ENCODE data around the gene NRSN2.
A peak's percentile ranks its signal among the peaks of the same experiment; 100 is the strongest.

The NRSN2 gene

DNA sequence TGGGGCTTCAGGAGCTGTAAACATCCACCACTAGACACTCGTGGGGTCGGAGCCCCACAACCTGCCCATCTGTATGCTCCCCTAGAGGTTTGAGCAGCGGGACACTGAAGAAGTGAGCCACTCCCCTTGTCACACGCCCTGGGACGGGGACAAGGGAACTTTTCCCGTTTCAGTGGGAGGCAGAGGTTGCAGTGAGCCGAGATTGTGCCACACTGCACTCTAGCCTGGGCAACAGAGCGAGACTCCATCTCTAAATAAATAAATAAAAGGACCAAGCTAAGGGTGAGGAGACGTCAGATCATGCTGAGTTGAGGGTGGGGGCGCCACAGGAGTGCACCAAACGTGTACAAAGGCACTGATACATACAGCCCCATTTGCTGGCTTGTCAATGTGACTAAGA is 41.2 kb upstream of the NRSN2 start:
- peaks cover 1% of the 10 kb centered on the region for H3K36me3 ChIP-seq (ENCODE audit: control insufficient read depth, insufficient read depth, low read length)
- no peak overlapping the region for H3K4me3 ChIP-seq (replicated peaks; ENCODE audit: low read depth, low read length)
- no peaks in the 10 kb centered on the region for H3K27me3 ChIP-seq (replicated peaks; ENCODE audit: control insufficient read depth, insufficient read depth, low read length)
- no peak for DNase-seq (ENCODE audit: extremely low read depth, insufficient read length)
- TF ChIP-seq, protein P1, sequence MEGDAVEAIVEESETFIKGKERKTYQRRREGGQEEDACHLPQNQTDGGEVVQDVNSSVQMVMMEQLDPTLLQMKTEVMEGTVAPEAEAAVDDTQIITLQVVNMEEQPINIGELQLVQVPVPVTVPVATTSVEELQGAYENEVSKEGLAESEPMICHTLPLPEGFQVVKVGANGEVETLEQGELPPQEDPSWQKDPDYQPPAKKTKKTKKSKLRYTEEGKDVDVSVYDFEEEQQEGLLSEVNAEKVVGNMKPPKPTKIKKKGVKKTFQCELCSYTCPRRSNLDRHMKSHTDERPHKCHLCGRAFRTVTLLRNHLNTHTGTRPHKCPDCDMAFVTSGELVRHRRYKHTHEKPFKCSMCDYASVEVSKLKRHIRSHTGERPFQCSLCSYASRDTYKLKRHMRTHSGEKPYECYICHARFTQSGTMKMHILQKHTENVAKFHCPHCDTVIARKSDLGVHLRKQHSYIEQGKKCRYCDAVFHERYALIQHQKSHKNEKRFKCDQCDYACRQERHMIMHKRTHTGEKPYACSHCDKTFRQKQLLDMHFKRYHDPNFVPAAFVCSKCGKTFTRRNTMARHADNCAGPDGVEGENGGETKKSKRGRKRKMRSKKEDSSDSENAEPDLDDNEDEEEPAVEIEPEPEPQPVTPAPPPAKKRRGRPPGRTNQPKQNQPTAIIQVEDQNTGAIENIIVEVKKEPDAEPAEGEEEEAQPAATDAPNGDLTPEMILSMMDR (IDR thresholded peaks at IDR 0.05; ENCODE audit: insufficient read depth, low read length, poor library complexity, severe bottlenecking), result no peak

DNA sequence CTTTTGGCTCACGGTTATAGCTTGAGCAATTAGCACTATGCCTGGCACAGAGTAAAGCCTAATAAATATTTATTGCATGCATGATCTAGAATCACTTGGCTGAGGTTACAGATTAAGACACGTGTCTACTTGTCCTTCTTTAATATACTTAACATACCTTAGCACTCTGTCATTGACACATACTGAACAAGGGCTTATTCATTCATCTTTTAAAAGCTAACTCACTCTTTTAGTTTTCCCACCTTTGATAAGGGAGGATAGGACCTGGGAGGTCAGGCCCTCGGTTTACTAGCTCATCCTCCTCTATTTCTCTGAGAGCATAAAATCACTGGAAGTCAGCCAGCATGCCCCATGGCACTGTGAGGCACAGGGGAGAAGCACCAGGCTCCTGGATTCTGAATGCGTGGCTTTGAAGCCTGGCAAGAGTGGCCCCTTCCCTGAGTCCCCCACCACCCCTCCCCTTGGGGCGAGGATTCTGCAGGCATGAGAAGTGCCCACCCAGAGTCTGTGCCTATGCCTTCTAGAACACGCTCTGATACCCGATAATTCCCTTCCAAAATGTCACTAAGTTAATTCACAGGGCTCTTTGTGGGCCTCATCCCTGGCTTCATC is 38.4 kb upstream of the NRSN2 start:
- no peak for DNase-seq (ENCODE audit: extremely low read depth, insufficient read length)
- Histone ChIP-seq H3K27me3 (replicated peaks; ENCODE audit: control insufficient read depth, insufficient read depth, low read length) (no peaks in the 10 kb centered on the region), H3K4me3 (replicated peaks; ENCODE audit: low read depth, low read length) (no peak overlapping the region), H3K36me3 (ENCODE audit: control insufficient read depth, insufficient read depth, low read length) (no peaks in the 10 kb centered on the region)
- TF ChIP-seq, protein P1 (IDR thresholded peaks at IDR 0.05; ENCODE audit: insufficient read depth, low read length, poor library complexity, severe bottlenecking), result no peak

DNA sequence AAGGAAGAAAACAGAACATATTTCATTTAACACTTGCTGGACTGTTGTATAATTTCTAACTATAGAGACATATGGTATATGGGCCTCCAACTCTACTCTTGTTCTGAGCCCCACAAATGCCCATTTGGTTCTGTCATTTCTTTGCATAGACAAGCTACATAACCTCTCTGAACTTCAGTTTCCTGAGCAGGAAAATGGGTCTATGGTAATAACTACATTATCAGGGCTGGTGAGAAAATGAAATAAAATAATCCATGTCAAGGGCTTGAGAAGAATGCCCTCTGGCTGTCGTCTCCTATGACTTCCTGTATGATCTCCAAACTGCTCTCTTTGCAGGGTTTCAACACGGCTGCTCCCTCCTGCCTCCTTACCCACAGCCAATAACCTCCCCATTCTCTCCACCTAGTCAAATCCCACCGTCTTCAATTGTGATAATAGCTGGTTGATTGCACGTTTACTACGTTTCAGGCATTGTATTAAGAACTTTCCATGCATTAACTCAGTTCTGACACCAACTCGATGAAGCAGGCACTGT is 37.5 kb upstream of the NRSN2 start:
- DNase-seq (ENCODE audit: extremely low read depth, insufficient read length), result no peak
- H3K4me3 ChIP-seq (replicated peaks; ENCODE audit: low read depth, low read length), result no peak overlapping the region

DNA sequence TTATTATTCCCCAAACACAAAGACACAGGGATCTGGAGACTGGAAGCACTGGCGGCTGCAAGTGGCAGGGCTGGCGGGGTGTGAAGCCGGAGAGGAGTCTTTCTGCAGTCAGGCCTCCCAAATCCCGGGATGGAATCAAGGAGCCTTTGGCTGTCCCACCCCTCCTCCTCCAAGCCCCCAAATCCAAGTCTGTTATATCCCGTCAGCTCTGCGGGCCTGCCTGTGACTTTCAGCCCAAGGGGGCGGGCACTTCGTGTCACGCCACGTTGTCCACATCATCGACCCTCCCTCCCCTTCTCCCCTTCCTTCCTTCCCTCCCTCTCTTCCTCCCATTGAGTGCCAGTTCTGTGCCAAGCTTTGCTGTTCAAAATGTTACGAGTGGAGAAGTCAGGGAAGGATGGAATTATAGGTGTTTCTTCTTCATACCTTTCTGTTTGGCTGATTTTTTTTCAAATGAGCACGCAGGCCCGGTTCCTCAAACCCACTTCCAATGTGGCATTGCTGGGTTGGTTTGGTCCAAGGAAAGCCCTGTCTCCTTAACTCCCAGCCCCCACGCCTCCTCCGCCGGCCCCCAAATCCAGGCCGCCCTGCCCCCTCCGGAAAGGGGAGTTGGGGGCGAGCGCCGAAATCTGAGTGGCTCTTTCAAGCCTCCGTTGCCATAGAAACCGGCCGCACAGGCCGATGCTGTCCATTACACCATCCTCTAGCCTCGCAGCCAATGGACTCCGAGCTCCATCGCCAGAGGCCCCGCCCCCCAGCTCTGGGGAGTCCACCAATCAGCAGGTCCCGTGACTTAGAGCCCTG is 36.9 kb upstream of the NRSN2 start:
- TF ChIP-seq, protein P1 (IDR thresholded peaks at IDR 0.05; ENCODE audit: insufficient read depth, low read length, poor library complexity, severe bottlenecking), result no peak
- Histone ChIP-seq H3K4me3 (replicated peaks; ENCODE audit: low read depth, low read length) (no peak overlapping the region; the same call in 1 of the 2 replicates), H3K27me3 (replicated peaks; ENCODE audit: control insufficient read depth, insufficient read depth, low read length) (no peaks in the 10 kb centered on the region), H3K36me3 (ENCODE audit: control insufficient read depth, insufficient read depth, low read length) (no peaks in the 10 kb centered on the region)
- peak; percentile 88 for DNase-seq (ENCODE audit: extremely low read depth, insufficient read length)

More for the DNA sequence above, 37.5 kb upstream of the NRSN2 start:
- H3K36me3 ChIP-seq (ENCODE audit: control insufficient read depth, insufficient read depth, low read length), result no peaks in the 10 kb centered on the region
- TF ChIP-seq, protein P1 (IDR thresholded peaks at IDR 0.05; ENCODE audit: insufficient read depth, low read length, poor library complexity, severe bottlenecking), result no peak
- H3K27me3 ChIP-seq (replicated peaks; ENCODE audit: control insufficient read depth, insufficient read depth, low read length), result no peaks in the 10 kb centered on the region

DNA sequence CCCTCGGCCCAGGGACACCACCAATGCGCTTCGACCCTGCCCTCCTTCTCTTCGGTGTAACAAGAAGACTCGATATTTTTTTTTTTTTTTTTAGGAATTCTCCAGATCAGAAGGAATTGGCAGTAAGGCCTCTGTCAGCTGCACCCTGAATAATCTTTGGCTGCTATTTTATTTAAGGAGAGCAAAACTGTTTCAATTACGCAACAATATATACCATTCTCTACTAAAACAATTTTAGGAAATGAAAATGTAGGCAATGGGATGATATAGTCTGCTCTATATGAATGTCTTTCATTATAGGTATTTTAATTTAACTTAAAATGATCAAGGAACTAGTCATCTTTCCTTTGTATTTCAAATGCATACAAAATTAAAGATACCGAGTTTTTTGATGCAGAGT is 36.3 kb upstream of the NRSN2 start:
- peak overlapping the region; percentile 18; the same call in 1 of the 2 replicates for H3K4me3 ChIP-seq (replicated peaks; ENCODE audit: low read depth, low read length)
- no peak for DNase-seq (ENCODE audit: extremely low read depth, insufficient read length)
- H3K27me3 ChIP-seq (replicated peaks; ENCODE audit: control insufficient read depth, insufficient read depth, low read length), result no peaks in the 10 kb centered on the region
- no peaks in the 10 kb centered on the region for H3K36me3 ChIP-seq (ENCODE audit: control insufficient read depth, insufficient read depth, low read length)
- TF ChIP-seq, protein P1 (IDR thresholded peaks at IDR 0.05; ENCODE audit: insufficient read depth, low read length, poor library complexity, severe bottlenecking), result no peak

All from GM06990 (cell line).